A172 (cell line): Measurements from ENCODE around the gene PTPRM. TPM values are rescaled to one million over a fixed set of nuclear protein-coding genes. Genes with fewer than 3 reads are reported as not detected.
"Not testable (repeated sequence)": the region's sequence is repeated elsewhere in the genome, so short reads cannot be mapped to it uniquely, and the experiment has no call there.

ENCODE experiments used
- DNase-seq: peaks from one replicate; pipeline ENCODE4 v3.0.0-alpha.2; 2015; ENCODE audit warnings: low spot score
- total RNA-seq: library from RNA; depleted of rRNA; stranded (reverse); fragments of >200 nt; shearing (Covaris generic); gene quantifications from 2 replicates; pipeline ENCODE4 v1.2.3, GENCODE V29; 2014

PTPRM gene
- total RNA-seq, 1 experiment from 2014 or later = 26.4 TPM

DNA sequence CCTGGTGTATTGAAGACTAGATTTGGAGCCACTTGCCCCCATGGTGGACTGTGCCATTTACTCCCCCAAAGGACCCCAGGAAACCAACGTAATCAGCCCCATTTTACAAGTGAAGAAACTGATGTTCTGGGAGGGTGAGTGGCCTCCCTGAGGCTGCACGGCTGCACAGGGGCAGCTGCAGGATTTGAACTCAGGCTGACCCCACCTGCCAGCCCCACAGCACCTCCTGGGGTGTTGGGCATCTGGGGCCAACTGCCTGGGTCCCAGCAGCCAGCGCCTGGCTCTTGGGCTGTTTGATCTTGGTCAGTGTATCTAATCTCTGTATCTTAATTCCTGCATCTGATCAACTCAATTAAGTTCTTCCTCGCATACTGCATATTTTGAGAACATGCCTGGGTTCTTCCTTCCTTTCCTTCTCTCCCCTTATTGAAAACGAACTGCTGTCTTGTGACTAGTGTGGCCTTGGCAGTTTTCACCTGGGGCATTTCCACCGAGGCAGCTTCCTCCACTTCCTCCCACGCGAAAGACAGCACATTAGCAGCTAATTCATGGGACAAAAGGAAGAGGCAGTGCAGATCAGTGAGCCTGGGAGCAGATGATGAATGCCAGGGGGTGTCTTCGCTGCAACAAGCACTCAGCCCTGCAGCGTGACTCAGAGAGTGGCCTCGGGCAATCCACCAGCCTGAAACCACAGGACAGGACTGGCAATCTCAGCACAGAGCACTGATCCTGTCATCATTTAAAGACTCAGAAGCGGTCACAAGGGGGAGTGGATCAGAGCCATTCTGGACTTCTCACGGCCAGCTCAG is 858.0 kb downstream of the PTPRM start:
- peak; percentile 96 for DNase-seq

DNA sequence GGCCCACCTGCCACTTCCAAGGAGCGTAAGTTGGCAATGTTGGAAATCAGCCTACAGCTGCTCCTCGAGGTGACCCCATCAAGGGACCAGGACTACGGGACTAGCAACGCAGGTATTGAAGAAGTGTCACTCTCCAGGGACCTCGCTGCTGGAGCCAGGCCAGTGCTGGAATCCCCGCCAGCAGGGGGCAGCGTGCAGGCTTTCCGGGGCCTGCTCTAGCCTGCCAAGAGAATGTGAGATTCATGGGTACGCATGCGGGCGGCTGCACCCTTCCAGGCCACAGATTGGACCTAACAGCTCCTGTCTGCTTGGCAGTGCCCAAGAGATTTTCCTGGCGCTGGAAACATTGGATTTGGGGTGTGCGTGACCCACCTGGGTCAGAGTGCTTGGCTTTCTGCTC is 859.3 kb downstream of the PTPRM start:
- DNase-seq = no peak

DNA sequence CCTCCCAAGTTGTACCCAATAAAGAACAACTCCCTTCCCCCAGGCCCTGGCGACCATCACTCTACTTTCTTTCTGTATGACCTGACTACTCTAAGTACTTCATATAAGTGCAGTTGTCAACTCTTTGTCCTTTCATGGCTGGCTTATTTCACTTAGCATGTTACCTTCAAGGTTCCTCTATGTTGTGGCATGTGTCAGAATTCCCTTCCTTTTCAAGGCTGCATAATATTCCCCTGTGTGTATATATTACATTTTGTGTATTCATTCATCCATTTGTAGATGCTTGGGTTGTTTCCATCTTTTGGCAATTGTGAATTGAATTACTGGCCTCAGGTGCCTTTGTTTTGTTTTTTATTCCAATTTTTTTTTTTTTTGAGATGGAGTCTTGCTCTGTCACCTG is 860.2 kb downstream of the PTPRM start:
- DNase-seq = no peak

DNA sequence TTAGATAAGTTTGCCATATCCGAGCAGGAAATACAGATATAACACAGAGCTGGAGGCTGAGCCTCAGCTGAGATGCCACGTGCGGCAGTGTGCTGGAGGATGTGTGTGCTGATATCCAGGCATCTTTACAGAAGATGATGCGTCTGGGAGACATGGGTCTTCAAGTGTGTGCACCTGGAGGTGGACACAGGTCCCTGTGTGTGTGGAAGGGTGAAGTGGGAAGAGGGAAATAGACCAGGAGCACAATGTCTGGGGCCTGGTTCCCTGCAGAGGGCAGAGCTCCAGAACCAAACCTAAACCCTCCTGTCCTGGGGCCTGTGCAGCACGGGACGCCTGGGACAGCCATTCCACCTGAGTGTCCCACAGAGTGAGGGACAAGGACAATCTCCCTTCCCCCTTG is 861.8 kb downstream of the PTPRM start:
- no peak for DNase-seq

DNA sequence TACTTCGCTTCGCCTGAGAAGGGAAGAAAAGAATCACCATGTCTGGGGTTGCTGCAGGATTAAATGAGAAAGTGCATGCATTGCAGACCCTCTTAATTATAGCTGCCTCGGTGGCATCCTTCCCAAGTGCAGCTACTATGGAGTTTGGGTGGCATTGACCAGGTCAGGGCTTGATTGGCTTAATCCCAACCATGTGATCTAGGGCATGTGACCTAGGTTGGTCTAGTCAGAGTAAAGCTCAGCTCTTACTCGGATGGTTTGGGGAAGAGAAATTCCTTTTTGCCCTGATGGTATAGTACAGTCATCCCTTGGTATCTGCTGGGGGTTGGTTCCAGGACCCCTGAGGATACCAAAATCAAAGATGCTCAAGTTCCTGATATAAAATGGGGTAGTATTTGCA is 863.9 kb downstream of the PTPRM start:
- no peak for DNase-seq

DNA sequence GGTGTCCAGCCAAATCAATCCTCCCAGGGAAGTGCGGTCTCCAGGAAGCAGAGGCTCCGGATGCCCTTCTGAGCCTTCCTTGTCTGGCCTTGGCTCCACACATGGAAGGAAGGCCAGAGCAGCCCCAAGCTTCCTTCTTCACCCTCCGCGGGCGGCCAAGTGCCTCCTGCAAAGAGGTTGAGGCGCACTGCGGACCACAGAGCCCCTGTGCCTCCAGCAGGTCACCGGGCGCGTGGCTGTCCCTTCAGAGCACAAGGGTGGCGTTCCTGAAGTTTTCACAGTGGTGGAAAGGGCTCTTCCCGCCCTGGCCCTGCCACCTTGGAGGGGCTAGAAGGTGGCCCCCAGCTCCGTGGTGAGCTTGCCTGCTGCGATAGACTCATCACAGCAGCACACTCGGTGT is 866.2 kb downstream of the PTPRM start:
- DNase-seq = no peak

DNA sequence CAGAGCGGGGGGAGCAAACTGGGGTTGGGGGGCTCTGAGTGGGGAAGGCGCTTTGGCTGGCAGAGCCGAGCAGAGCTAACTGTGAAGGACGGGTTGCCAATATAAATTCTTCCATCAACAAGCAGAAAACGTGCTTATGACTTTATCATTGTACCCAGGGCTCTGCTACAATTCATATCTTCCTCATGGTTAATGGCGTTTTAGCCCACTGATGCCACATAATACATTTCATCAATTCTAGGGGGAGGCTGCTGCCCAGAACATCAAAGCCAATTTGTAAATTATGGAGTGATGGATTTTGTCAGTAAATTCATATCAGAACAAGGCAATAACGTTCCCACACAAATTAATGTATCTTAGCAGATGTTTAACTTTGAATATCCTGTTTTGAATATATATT is 866.7 kb downstream of the PTPRM start:
- no peak for DNase-seq

DNA sequence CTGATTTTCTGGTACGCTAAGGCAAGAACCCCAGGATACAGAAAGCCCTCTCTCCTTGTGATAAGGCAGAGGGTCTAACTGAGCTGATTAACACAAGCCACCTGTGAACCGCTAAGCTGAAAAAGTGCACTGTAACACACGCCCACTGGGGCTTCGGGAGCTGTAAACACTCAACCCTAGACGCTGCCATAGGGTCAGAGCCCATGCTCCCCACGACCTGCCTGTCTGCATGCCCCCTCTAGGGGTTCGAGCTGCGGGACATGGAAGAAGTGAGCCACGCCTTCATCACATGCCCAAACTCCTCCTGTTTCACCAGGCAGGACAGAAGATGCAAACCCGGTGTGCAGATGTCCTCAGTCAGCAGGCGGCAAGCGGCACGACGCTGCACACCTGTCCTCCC is 868.3 kb downstream of the PTPRM start:
- DNase-seq = no peak

DNA sequence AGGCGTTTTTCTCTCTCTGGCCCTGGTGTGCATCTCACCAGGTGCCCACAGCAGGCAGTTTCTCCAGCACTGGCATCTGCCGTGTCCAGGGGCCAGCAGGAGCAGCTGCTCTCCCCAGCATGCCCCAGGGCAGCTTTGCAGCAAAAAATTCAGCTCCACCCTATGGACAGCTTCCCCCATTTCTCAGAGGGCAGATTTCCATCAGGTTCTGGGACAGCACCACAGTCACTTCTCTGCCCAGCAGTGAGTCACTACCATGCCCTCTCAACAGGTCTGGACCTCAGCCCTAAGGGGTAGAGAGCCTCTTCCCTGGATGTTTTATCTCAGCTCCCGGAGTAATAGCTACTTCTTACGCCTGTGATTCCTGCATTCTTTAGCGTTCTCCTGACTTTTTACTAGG is 871.9 kb downstream of the PTPRM start:
- no peak for DNase-seq

DNA sequence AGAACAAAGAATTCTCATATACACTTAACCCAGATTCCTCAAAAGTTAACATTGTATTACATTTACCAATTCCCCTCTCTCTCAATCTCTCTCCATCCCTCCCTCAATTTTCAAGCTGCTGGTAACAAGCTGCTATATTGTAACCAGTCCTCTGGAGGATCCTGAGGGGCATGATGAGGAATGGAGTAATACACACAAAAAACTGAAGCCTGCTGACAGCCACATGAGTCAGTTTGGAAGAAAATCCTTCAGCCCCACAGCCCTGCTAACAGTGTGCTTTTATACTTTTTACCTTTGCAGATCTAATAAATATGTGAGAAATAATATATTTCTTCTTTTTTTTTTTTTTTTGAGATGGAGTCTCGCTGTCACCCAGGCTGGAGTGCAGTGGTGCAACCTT is 876.4 kb downstream of the PTPRM start:
- DNase-seq = no peak

DNA sequence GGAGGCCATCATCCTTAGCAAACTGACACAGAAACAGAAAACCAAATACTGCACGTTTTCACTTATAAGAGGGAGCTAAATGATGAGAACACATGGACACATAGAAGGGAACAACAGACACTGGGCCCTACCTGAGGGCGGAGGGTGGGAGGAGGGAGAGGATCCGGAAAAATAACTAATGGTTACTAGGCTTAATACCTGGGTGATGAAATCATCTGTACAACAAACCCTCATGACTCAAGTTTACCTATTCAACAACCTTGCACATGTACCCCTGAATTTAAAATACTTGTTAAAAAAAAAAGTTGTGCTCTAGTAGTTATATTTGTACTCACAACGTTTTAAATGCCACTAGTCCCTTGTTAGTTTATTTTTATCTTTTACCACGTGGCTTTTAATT is 879.8 kb downstream of the PTPRM start:
- not testable (repeated sequence) for DNase-seq

DNA sequence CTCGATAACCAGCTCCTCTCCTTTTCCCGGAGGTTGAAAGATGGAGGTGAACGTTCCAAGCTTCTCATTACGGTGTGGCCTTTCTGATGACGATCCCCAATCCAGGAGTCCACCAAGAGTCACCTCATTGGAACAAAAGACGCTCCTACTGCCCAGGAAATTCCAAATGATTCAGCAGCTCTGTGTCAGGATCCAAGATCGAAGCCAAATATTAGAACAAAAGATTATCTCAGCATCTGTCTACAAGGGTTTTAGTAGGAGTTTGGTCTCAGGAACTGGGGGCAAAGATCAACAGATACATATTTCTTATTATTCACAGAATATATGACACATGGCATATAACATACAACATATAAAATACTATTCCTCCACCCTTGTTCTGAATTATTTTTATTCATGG is 881.0 kb downstream of the PTPRM start:
- DNase-seq = no peak

DNA sequence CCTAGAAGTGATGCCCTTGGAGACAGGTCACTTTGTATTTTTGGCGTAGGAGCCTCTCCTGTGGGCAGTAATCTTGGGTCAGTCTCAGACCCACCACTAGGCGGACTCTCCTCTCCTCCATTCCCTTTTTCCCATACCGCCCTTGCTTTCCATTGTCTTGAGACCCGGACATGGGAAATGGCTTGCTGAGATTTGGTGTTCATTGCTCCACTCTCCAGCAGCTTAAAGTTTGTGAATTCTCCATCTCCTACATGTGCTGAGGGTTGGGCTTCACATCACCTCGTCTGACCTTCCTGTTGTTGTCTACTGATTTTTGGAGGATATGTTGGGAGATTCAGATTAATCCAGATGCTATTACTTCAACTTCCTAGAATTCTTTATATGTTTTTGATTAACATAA is 882.9 kb downstream of the PTPRM start:
- peak; percentile 40 for DNase-seq

DNA sequence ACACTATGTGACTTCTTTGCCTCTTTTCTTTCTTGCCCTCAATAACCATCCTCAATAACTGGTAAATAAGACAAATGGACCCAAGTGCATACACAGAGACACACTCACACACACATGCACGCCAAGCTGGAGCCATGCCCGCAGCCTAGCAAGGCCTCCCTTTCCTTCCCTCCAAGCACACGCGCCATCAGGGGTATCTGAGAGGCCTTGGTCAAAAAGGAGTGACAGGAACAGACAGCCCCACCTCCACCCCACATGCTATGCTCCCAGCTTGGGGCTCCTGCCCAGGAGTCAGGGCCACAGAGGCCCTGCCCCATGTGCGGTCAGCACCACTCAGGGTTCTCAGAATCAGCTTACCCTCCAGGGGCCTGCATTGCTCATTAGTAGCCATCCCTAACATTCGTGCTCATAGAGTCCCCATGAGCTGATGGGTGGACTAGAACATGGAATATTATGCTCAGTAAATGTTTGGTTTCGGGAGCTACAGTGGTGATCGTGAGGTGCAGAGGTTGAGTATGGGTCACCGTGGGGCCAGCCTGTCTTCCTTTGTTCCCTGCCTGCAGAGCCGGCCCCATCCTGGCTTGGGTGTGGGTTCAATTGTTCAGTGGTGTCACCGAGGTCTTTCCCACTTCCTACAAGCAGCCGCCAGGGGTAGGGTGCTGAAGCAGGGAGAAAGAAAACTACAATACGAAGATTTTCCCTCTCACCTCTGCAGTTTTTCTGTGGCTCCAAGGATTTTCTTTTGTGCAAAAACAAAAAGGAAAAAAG is 884.0 kb downstream of the PTPRM start:
- DNase-seq = no peak

DNA sequence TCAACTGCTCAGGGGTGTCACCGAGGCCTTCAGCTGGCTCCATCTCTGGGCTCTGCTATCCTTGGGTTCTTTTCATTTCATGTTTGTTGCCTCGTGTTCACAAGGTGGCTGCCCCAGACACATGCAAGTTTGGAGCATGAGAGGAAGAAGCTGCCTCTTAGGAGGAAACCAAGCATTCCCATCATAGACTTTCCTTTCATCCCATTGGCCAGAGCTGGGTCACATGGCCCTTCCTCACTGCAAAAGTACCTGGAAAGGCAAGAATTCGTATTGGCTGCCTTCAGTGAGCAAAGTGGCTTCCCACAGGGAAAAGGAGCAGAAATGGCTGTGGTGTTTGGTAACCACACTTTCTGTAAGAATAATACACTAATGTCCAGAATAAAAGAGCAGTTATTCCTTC is 886.4 kb downstream of the PTPRM start:
- DNase-seq = no peak

DNA sequence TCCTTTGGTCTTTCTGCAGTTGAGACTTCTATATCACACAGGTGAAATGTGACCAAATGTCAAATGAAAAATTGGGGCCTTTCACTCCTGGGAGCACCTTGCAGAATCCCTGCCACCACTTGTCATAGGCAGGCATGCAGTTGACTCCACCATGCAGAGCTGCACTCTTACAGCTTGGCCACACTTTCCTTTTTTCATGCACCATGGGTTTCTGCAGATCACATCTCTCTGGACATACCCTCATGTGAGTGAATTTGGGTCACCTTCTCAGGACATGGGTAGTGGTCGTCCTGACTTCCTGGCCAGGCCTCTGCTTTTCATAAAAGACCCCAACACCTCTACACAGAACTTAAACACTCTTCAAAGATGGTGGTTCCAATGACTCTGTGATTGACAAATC is 887.0 kb downstream of the PTPRM start:
- DNase-seq = no peak

DNA sequence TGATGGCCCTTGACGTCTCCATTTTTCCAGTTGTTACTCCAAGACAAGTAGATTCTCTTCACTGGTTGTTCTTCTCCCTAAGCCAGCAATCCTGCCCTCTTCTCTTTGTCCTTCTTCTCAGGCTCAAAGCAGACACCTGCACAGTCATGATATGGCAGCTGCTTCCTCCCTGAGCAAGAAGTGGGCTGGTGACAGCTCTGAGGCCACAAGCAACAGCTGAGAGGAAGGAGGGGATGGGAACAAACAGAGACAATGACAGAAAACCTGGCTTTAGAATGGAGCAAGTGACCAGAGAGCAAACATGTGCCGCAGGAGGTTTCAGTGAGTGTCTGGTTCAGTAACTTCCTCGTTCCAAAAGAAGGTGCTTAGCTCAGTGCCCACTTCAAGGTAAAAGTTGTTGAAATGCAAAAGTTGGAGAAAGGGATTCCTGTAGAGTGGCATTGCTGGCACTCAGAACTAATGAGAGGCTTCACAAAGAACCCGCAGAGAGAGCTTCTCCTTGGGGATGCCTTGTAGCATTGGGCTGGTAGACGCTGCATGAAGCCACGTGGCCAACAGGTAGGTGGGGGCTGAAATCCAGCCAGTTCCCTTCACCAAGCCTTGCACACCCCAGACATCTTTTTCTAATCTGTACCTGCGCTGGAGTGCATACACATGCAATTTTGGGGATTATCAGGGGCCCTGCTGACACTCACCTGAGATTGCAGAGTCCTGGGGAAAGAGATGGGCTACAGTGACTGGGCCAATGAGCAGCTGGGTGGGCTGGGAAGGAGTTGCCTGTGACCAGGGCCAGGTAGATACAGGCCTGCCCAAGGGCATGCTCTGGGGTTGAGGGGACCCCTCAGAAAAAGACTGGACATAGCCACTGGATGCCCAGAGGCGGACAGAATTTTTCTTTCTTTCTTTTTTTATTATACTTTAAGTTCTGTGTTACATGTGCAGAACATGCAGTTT is 888.8 kb downstream of the PTPRM start:
- DNase-seq = no peak
